H1 (cell line): ENCODE results near the gene PIGC. TPM values are rescaled to one million over a fixed set of nuclear protein-coding genes. Genes with fewer than 3 reads are reported as not detected.

Source experiments
- CTCF ChIA-PET: fragments of 300-600 bp; sonication (Branson Sonifier 250); formaldehyde crosslinking; loops from one replicate; lab custom pipeline; 2021; ENCODE audit not compliant: partially characterized antibody; lab: Charles Lee
- POLR2A ChIA-PET: fragments of 300-600 bp; sonication (Branson Sonifier 250); formaldehyde crosslinking; loops from one replicate; lab custom pipeline; 2021; ENCODE audit warnings: inconsistent platforms; ENCODE audit not compliant: partially characterized antibody; lab: Charles Lee
- DNase-seq, 2 experiments: peaks; one replicate each; pipeline versions ENCODE4 v3.0.0 to v3.0.0-alpha.2; 2010 to 2022; ENCODE audit warnings: low spot score in 2 of 2, low read depth in 1 of 2, mixed read lengths in 1 of 2
- FAIRE-seq: peaks from 2 replicates; lab custom pipeline; 2011; peaks lifted over from hg19 to GRCh38; lab: Jason Lieb, UNC
- H2AFZ ChIP-seq: 2 replicates; pipeline ENCODE4 v1.8.1; 2012; ENCODE audit warnings: low read length, inconsistent platforms
- H2AK5ac ChIP-seq: 2 replicates; pipeline ENCODE4 v1.6.1; 2013; ENCODE audit warnings: low read depth, low read length
- H2BK120ac ChIP-seq: replicated peaks from 2 replicates; pipeline ENCODE3; 2013; ENCODE audit warnings: low read depth, low read length, inconsistent platforms
- H2BK12ac ChIP-seq: 2 replicates; pipeline ENCODE4 v1.6.1; 2013; ENCODE audit warnings: low read depth, low read length
- H2BK15ac ChIP-seq: 2 replicates; pipeline ENCODE4 v1.6.1; 2013; ENCODE audit warnings: low read length
- H2BK20ac ChIP-seq: 2 replicates; pipeline ENCODE4 v1.6.1; 2013; ENCODE audit warnings: low read length
- H2BK5ac ChIP-seq: 2 replicates; pipeline ENCODE4 v1.6.1; 2013; ENCODE audit warnings: low read depth, low read length
- H3K14ac ChIP-seq: 2 replicates; pipeline ENCODE4 v1.6.1; 2013; ENCODE audit warnings: inconsistent platforms; ENCODE audit not compliant: insufficient read length
- H3K18ac ChIP-seq: 2 replicates; pipeline ENCODE4 v1.6.1; 2013; ENCODE audit warnings: low read length; ENCODE audit errors: extremely low read depth
- H3K23ac ChIP-seq: 2 replicates; pipeline ENCODE4 v1.6.1; 2013; ENCODE audit warnings: inconsistent platforms; ENCODE audit not compliant: insufficient read length
- H3K23me2 ChIP-seq: 2 replicates; pipeline ENCODE4 v1.6.1; 2013; ENCODE audit warnings: low read depth, low read length
- H3K27ac ChIP-seq: 2 replicates; pipeline ENCODE4 v1.6.1; 2011; ENCODE audit warnings: low read depth, low read length, inconsistent platforms
- H3K27me3 ChIP-seq, 4 experiments: replicated peaks in 1 of 4; 1 replicate in 1 of 4; 2 replicates in 3 of 4; pipeline versions ENCODE4 v1.6.1 to v1.8.1; 2011 to 2013; ENCODE audit warnings: low read length in 3 of 4, mild to moderate bottlenecking in 3 of 4, inconsistent platforms in 2 of 4, mixed read lengths in 2 of 4, moderate library complexity in 1 of 4; ENCODE audit not compliant: control insufficient read depth in 3 of 4, insufficient read depth in 3 of 4; ENCODE audit errors: extremely low read depth in 1 of 4
- H3K36me3 ChIP-seq, 4 experiments: 2 replicates each; pipeline versions ENCODE4 v1.6.1 to v1.8.1; 2011 to 2013; ENCODE audit warnings: mild to moderate bottlenecking in 4 of 4, low read length in 3 of 4, moderate library complexity in 2 of 4, control low read depth in 1 of 4, inconsistent platforms in 1 of 4; ENCODE audit not compliant: insufficient read depth in 4 of 4, control insufficient read depth in 2 of 4
- H3K4ac ChIP-seq: replicated peaks from 2 replicates; pipeline ENCODE3; 2013; ENCODE audit warnings: low read length, low read depth, mixed read lengths, inconsistent platforms; ENCODE audit not compliant: insufficient read length
- H3K4me1 ChIP-seq, 4 experiments: replicated peaks in 1 of 4; 1 replicate in 1 of 4; 2 replicates in 3 of 4; pipeline versions ENCODE4 v1.6.1 to v1.8.1; 2011 to 2013; ENCODE audit warnings: low read length in 3 of 4, inconsistent platforms in 2 of 4, mixed read lengths in 1 of 4; ENCODE audit not compliant: insufficient read depth in 4 of 4, control insufficient read depth in 3 of 4
- H3K4me2 ChIP-seq, 2 experiments: 2 replicates each; pipeline versions ENCODE4 v1.6.1 to v1.8.1; 2011 to 2013; ENCODE audit warnings: low read depth in 2 of 2, low read length in 2 of 2, control low read depth in 1 of 2, inconsistent platforms in 1 of 2, mild to moderate bottlenecking in 1 of 2; ENCODE audit not compliant: insufficient read depth in 1 of 2
- H3K4me3 ChIP-seq, 4 experiments: fragments of 200-600, 300-600 bp in 1 of 4; sonication (generic), shearing (Covaris generic), sonication (Bioruptor Twin) in 1 of 4; 2 replicates each; pipeline versions ENCODE4 v1.5.1 to v1.8.1; 2011 to 2016; ENCODE audit warnings: low read length in 4 of 4, low read depth in 3 of 4, control low read depth in 2 of 4, inconsistent platforms in 2 of 4, mild to moderate bottlenecking in 2 of 4, mixed read lengths in 1 of 4, moderate library complexity in 1 of 4; ENCODE audit not compliant: insufficient read depth in 2 of 4; ENCODE audit errors: extremely low read depth in 1 of 4
- H3K56ac ChIP-seq: replicated peaks from 2 replicates; pipeline ENCODE3; 2013; ENCODE audit warnings: low read depth, mild to moderate bottlenecking, mixed read lengths, low read length, inconsistent platforms; ENCODE audit not compliant: insufficient read length
- H3K79me1 ChIP-seq: 2 replicates; pipeline ENCODE4 v1.6.1; 2013; ENCODE audit warnings: low read depth, low read length, control low read depth
- H3K79me2 ChIP-seq, 2 experiments: 2 replicates each; pipeline versions ENCODE4 v1.6.1 to v1.8.1; 2012 to 2013; ENCODE audit warnings: low read length in 2 of 2, mild to moderate bottlenecking in 2 of 2, inconsistent platforms in 1 of 2; ENCODE audit not compliant: insufficient read depth in 2 of 2, control insufficient read depth in 1 of 2
- H3K9ac ChIP-seq, 4 experiments: replicated peaks in 1 of 4; 1 replicate in 1 of 4; 2 replicates in 3 of 4; pipeline versions ENCODE4 v1.6.1 to v1.8.1; 2011 to 2013; ENCODE audit warnings: low read depth in 3 of 4, low read length in 3 of 4, control low read depth in 2 of 4, mild to moderate bottlenecking in 2 of 4, moderate library complexity in 2 of 4, inconsistent platforms in 1 of 4; ENCODE audit errors: extremely low read depth in 1 of 4
- H3K9me3 ChIP-seq, 2 experiments: 2 replicates each; pipeline versions ENCODE4 v1.6.1 to v1.8.1; 2012 to 2013; ENCODE audit warnings: mild to moderate bottlenecking in 2 of 2, moderate library complexity in 2 of 2, control low read depth in 1 of 2, inconsistent platforms in 1 of 2, low read depth in 1 of 2, low read length in 1 of 2, mixed read lengths in 1 of 2; ENCODE audit not compliant: insufficient read depth in 2 of 2
- H4K20me1 ChIP-seq, 2 experiments: replicated peaks in 1 of 2; 2 replicates each; pipeline versions ENCODE3 to v1.8.1; 2011 to 2013; ENCODE audit warnings: inconsistent platforms in 2 of 2, low read length in 2 of 2, mild to moderate bottlenecking in 1 of 2; ENCODE audit not compliant: insufficient read depth in 2 of 2, control insufficient read depth in 1 of 2
- H4K5ac ChIP-seq: 2 replicates; pipeline ENCODE4 v1.6.1; 2013; ENCODE audit warnings: low read length, low read depth, mixed read lengths, inconsistent platforms; ENCODE audit not compliant: insufficient read length
- H4K8ac ChIP-seq: 2 replicates; pipeline ENCODE4 v1.8.0; 2013; ENCODE audit warnings: mild to moderate bottlenecking, moderate library complexity, low read length, inconsistent platforms; ENCODE audit not compliant: insufficient read depth; ENCODE audit errors: extremely low read depth
- H4K91ac ChIP-seq: replicated peaks from 2 replicates; pipeline ENCODE3; 2013; ENCODE audit warnings: low read length, mixed read lengths, inconsistent platforms; ENCODE audit not compliant: insufficient read length
- BCL11A ChIP-seq, 2 experiments: IDR thresholded peaks; one replicate each; pipeline ENCODE4 v1.6.1; 2011; ENCODE audit warnings: low read depth in 2 of 2, low read length in 2 of 2, mild to moderate bottlenecking in 2 of 2
- EZH2 ChIP-seq: fragments of 200-600 bp; sonication (generic); IDR thresholded peaks from 2 replicates; pipeline ENCODE4 v1.7.1; 2012; ENCODE audit warnings: low read depth, mild to moderate bottlenecking, moderate library complexity, low read length, inconsistent platforms; ENCODE audit not compliant: severe bottlenecking
- GABPA ChIP-seq: IDR thresholded peaks from 2 replicates; pipeline ENCODE4 v1.6.1; 2011; ENCODE audit warnings: mild to moderate bottlenecking, low read length, moderate library complexity, borderline replicate concordance; ENCODE audit not compliant: insufficient read depth
- JUND ChIP-seq: IDR thresholded peaks from 2 replicates; pipeline ENCODE4 v1.6.1; 2011; ENCODE audit warnings: mild to moderate bottlenecking, improper control_type of control experiment, low read length
- KDM4A ChIP-seq: IDR thresholded peaks from one replicate; pipeline ENCODE4 v1.7.1; 2012; ENCODE audit warnings: low read depth, mild to moderate bottlenecking, moderate library complexity, low read length, inconsistent platforms; ENCODE audit not compliant: severe bottlenecking
- MAFK ChIP-seq: IDR thresholded peaks from 2 replicates; pipeline ENCODE4 v1.6.1; 2012; ENCODE audit warnings: low read depth, mild to moderate bottlenecking, improper control_type of control experiment, low read length
- POLR2AphosphoS5 ChIP-seq: IDR thresholded peaks from 2 replicates; pipeline ENCODE4 v1.6.1; 2011; ENCODE audit warnings: low read depth, low read length
- RFX5 ChIP-seq: IDR thresholded peaks from 2 replicates; pipeline ENCODE4 v1.6.1; 2011; ENCODE audit warnings: low read depth, low read length, improper control_type of control experiment, borderline replicate concordance
- SP2 ChIP-seq: IDR thresholded peaks from 2 replicates; pipeline ENCODE4 v1.6.1; 2012; ENCODE audit warnings: mild to moderate bottlenecking, low read length, inconsistent platforms
- SUZ12 ChIP-seq: fragments of 200-600 bp; sonication (generic); IDR thresholded peaks from 2 replicates; pipeline ENCODE4 v1.6.1; 2012; ENCODE audit warnings: mild to moderate bottlenecking, inconsistent platforms, low read length, moderate library complexity, mixed read lengths
- TEAD4 ChIP-seq: IDR thresholded peaks from 2 replicates; pipeline ENCODE4 v1.6.1; 2012; ENCODE audit warnings: low read depth, low read length, inconsistent platforms, mixed read lengths
- WGBS, 2 experiments: shearing (Covaris generic) in 1 of 2; methylation state at CpG; one replicate each; pipeline versions ENCODE4 v1.1.6 to v1.1.7; 2013 to 2015; ENCODE audit warnings: low lambda C conversion rate in 2 of 2, mixed read lengths in 2 of 2, inconsistent platforms in 1 of 2, low coverage in 1 of 2, missing lambda C conversion rate in 1 of 2; ENCODE audit not compliant: insufficient replicate concordance in 2 of 2, insufficient coverage in 1 of 2, insufficient read length in 1 of 2; ENCODE audit errors: extremely low coverage in 1 of 2, missing lambda C conversion rate in 1 of 2; 5-methylcytosine and 5-hydroxymethylcytosine counted together
- polyA plus RNA-seq, 7 experiments: library from polyadenylated mRNA; depleted of rRNA in 3 of 7; stranded (reverse) in 5 of 7; unstranded in 2 of 7; fragments of >200 nt in 5 of 7; fragments of 200-250 nt in 2 of 7; gene quantifications; 1 replicate in 5 of 7; 2 replicates in 1 of 7; 4 replicates in 1 of 7; pipeline versions ENCODE4 v1.2.1 to v1.2.3, GENCODE V29; 2011 to 2013; ENCODE audit warnings: missing spikeins in 2 of 7, mixed read lengths in 2 of 7
- total RNA-seq: library from RNA; stranded (reverse); fragmentation: NEBNext Ultra II Directional; extraction: Animal tissue kit (Norgen Biotek cat#: 25700); gene quantifications from 2 replicates; pipeline ENCODE4 v1.2.1, GENCODE V29; 2021
- TF ChIP-seq, protein P1 (sequence below): IDR thresholded peaks from 2 replicates; pipeline ENCODE4 v1.6.1; 2012; ENCODE audit warnings: inconsistent platforms
- TF ChIP-seq, protein P2 (sequence below): IDR thresholded peaks from 2 replicates; pipeline ENCODE4 v1.6.1; 2012; ENCODE audit warnings: inconsistent platforms

Gene PIGC
- total and polyA plus RNA-seq, 2 of the 8 experiments (the other 6 are each of a cell fraction or from before 2014, with no cell fraction given) = 21.0 to 39.3 TPM

DNA sequence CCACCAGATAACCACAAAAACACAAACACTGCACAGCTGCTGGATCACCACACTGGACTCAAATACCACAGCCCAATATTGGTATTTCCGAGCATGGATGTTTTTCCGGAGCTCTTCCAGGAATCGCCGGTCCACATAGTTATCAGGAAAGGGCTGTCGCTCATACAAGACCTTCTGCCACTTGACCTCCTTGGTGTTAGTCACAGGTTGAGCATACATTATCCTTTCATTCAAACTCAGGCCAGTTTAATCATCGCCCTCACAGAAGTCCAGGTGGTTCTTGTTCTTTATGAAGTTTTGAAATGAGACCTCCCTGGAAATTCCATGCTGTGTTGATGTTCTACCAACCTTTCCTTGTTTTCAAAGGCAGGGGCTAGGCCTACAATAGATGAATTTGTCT lies 1.5 kb downstream of the PIGC start:
- ChIA-PET CTCF (interaction anchor here (1.0 to 2.4 kb wide), 6 partner anchors 9 to 642 kb away, joined by 3 to 10 read pairs (median 4); no protein-coding TSS in a partner anchor), POLR2A (no interaction called here)
- H3K23me2 ChIP-seq = no peaks in the 10 kb centered on the region
- TF ChIP-seq KDM4A = no peak
- TF ChIP-seq TEAD4 = no peak
- no peak for TF ChIP-seq POLR2AphosphoS5
- no peak for TF ChIP-seq SP2
- TF ChIP-seq, protein P1, sequence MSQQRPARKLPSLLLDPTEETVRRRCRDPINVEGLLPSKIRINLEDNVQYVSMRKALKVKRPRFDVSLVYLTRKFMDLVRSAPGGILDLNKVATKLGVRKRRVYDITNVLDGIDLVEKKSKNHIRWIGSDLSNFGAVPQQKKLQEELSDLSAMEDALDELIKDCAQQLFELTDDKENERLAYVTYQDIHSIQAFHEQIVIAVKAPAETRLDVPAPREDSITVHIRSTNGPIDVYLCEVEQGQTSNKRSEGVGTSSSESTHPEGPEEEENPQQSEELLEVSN = no peak
- no peak for TF ChIP-seq SUZ12
- TF ChIP-seq BCL11A (IDR thresholded peaks at IDR 0.05; ENCODE audit: low read depth in 2 of 2, low read length in 2 of 2) = no peak
- TF ChIP-seq EZH2 = no peak
- TF ChIP-seq GABPA = no peak
- TF ChIP-seq MAFK = no peak
- TF ChIP-seq RFX5 = no peak
- TF ChIP-seq, protein P2, sequence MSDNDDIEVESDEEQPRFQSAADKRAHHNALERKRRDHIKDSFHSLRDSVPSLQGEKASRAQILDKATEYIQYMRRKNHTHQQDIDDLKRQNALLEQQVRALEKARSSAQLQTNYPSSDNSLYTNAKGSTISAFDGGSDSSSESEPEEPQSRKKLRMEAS = no peak
- no peak for TF ChIP-seq JUND
- no peak overlapping the region for H2BK5ac ChIP-seq
- no peak overlapping the region for H4K91ac ChIP-seq
- no peak overlapping the region for H3K23ac ChIP-seq
- FAIRE-seq (no peak), DNase-seq (no peak)
- H3K4me1 ChIP-seq = no peaks in the 10 kb centered on the region
- WGBS, 2 experiments = 81% methylated on average over 6 of the region's 6 CpGs; no CpG with 5 or more reads in 1 of the 2 experiments
- H3K4me2 ChIP-seq = no peak overlapping the region; a peak in 1 of 4 replicates
- no peak overlapping the region for H2BK15ac ChIP-seq
- H3K27ac ChIP-seq = no peak overlapping the region
- no peak overlapping the region for H2BK20ac ChIP-seq
- 0 out of 2 replicates have a peak, but pooled peaks cover 3% of the 10 kb centered on the region for H3K79me1 ChIP-seq
- no peak overlapping the region for H3K18ac ChIP-seq
- no peak overlapping the region for H3K9ac ChIP-seq
- peaks cover 0 to 2% of the 10 kb centered on the region in 2 experiments for H4K20me1 ChIP-seq
- H2AK5ac ChIP-seq = no peak overlapping the region
- H3K9me3 ChIP-seq = no peaks in the 10 kb centered on the region
- H4K8ac ChIP-seq = no peak overlapping the region
- no peak overlapping the region for H2BK12ac ChIP-seq
- H3K4ac ChIP-seq = no peak overlapping the region
- no peak overlapping the region for H3K14ac ChIP-seq
- peaks cover 0 to 11% of the 10 kb centered on the region in 2 experiments; a peak in 3 of 4 replicates for H3K79me2 ChIP-seq
- no peak overlapping the region for H4K5ac ChIP-seq
- H3K56ac ChIP-seq = no peak overlapping the region
- H3K36me3 ChIP-seq = peaks cover 0 to 8% (median 3%) of the 10 kb centered on the region in 4 experiments; a peak in 4 of 8 replicates
- H2BK120ac ChIP-seq = no peak overlapping the region
- H3K27me3 ChIP-seq = no peaks in the 10 kb centered on the region
- H3K4me3 ChIP-seq = no peak overlapping the region
- H2AFZ ChIP-seq = no peak overlapping the region
